ENCODE measurements around the gene NPR1.
"Not testable (repeated sequence)": the region's sequence is repeated elsewhere in the genome, so short reads cannot be mapped to it uniquely, and the experiment has no call there.

The NPR1 gene

DNA sequence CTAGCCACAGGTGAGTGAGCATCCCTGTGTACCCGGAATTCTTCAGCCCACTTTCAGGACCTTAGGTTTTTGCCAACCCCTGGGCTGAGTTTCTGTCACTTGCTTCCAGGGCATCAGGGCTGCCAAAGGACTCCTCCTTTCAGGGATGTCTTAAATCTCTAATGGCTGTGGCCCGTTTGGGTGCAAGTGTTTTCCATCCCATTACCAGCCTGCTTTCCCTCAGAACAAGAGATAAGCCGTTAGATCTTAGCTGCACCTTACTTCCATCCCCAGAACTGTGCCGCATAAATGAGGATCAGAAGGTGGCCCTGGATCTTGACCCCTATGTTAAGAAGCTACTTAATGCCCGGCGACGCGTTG lies 19.3 kb upstream of the NPR1 start:
- TF ChIP-seq, protein P1, sequence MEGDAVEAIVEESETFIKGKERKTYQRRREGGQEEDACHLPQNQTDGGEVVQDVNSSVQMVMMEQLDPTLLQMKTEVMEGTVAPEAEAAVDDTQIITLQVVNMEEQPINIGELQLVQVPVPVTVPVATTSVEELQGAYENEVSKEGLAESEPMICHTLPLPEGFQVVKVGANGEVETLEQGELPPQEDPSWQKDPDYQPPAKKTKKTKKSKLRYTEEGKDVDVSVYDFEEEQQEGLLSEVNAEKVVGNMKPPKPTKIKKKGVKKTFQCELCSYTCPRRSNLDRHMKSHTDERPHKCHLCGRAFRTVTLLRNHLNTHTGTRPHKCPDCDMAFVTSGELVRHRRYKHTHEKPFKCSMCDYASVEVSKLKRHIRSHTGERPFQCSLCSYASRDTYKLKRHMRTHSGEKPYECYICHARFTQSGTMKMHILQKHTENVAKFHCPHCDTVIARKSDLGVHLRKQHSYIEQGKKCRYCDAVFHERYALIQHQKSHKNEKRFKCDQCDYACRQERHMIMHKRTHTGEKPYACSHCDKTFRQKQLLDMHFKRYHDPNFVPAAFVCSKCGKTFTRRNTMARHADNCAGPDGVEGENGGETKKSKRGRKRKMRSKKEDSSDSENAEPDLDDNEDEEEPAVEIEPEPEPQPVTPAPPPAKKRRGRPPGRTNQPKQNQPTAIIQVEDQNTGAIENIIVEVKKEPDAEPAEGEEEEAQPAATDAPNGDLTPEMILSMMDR (IDR thresholded peaks at IDR 0.05; ENCODE audit: low read depth, low read length, missing control alignments): no peak
- DNase-seq (ENCODE audit: low read depth): no peak
- in situ Hi-C loops (cut with HindIII; ENCODE audit: low sequenced_read_pairs): no loop called here
- H3K4me3 ChIP-seq (ENCODE audit: low read depth, low read length): peak overlapping the region; percentile 60

DNA sequence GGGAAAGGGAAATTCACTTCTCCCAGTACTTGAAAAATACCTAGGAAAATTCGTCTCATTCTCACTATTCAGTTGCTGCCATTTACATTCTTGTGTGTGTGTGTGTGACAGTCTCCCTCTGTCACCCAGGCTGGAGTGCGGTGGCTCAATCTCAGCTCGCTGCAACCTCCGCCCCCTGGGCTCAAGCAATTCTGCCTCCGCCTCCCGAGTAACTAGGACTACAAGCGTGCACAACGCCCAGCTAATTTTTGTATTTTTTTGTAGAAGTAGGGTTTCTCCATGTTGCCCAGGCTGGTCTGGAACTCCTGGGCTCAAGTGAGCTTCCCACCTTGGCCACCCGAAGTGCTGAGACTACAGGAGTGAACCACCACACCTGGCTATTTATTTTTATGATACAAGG lies 18.8 kb upstream of the NPR1 start:
- H3K4me3 ChIP-seq (ENCODE audit: low read depth, low read length): peak overlapping the region; percentile 60
- DNase-seq (ENCODE audit: low read depth): no peak
- in situ Hi-C loops (cut with HindIII; ENCODE audit: low sequenced_read_pairs): no loop called here
- TF ChIP-seq, protein P1 (IDR thresholded peaks at IDR 0.05; ENCODE audit: low read depth, low read length, missing control alignments): no peak

DNA sequence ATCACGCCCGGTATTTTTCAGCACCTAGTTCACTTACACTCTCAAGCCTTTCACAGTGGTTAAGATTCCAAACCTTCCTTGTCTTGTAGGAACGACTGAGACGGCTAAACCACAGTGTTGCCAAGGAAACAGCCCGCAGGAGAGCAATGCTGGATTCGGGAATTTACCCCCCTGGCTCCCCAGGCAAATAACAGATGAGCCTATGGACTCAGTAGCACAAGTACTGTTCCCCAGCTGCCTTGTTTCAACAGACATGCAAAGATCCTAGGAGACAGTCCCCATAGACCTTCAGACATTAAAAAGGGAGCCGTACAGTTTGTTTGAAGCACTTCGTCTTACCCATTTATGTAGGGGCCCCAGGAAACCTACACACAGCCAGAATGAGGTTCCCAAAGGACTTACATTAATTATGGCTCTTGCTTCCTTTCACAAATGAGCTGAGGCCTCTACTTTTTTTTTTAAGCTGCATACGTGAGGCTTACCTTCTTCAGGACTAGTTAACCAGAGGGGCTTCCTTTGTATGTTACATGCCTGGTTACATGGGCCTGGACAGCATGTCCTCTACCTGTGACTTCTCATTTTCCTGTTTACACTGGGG lies 17.3 kb upstream of the NPR1 start:
- peak; percentile 37 for DNase-seq (ENCODE audit: low read depth)
- no peak overlapping the region for H3K4me3 ChIP-seq (ENCODE audit: low read depth, low read length)
- TF ChIP-seq, protein P1 (IDR thresholded peaks at IDR 0.05; ENCODE audit: low read depth, low read length, missing control alignments): no peak
- in situ Hi-C loops (cut with HindIII; ENCODE audit: low sequenced_read_pairs): no loop called here

DNA sequence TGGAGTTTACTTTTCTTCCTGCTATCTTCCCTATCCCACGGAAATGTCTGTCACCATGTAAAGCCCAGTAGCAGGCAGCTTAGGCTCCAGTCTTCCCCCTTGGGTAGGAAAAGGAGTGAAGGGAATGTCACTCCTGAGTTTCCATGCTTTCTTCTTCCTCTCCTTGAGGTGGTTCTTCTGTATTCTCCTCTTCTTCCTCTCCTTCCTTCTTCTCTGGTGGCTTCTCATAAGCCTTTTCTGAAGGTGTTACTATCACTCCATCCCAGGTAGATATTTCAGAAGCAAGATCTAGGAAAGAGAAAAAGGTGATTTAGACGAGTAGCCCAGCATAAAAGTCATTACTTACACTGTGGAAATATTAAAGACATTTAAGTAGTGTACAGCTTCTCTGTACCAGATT lies 16.2 kb upstream of the NPR1 start:
- TF ChIP-seq, protein P1 (IDR thresholded peaks at IDR 0.05; ENCODE audit: low read depth, low read length, missing control alignments): no peak
- in situ Hi-C loops (cut with HindIII; ENCODE audit: low sequenced_read_pairs): no loop called here
- DNase-seq (ENCODE audit: low read depth): no peak
- no peak overlapping the region for H3K4me3 ChIP-seq (ENCODE audit: low read depth, low read length)

DNA sequence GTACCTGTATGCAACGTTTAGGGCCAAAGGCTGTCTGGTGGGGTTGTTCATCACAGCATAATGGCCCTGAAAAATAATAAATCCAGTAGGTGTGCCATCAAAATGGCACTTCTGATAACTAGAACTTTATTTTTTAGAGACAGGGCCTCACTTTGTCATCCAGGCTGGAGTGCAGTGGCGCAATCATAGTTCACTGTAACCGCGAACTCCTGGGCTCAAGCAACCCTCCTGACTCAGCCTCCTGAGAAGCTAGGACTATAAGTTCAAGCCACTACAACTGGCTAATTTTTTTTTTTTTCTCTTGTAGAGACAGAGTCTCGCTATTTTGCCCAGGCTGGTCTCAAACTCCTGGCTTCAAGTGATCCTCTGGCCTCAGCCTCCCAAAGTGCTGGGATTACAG lies 15.3 kb upstream of the NPR1 start:
- H3K4me3 ChIP-seq (ENCODE audit: low read depth, low read length): no peak overlapping the region

DNA sequence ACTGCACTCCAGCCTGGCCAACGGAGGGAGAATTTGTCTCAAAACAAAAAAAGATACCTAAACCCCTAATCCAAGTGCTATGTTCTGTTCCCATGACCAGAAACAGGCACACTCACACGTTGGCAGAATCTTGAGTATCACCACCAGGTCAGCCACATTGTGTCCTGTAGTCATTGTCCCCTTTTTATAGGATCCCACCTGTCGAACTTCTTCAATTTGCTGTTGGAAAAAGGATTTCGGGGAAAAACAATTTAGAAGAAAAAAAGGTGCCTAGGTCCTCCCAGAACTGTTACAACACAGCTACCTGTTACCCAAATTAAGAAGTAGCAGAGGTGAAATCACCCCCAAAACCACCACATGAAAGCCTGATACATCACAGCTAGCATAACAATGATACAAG lies 11.0 kb upstream of the NPR1 start:
- TF ChIP-seq, protein P1 (IDR thresholded peaks at IDR 0.05; ENCODE audit: low read depth, low read length, missing control alignments): no peak
- in situ Hi-C loops (cut with HindIII; ENCODE audit: low sequenced_read_pairs): no loop called here
- no peak for DNase-seq (ENCODE audit: low read depth)
- H3K4me3 ChIP-seq (ENCODE audit: low read depth, low read length): no peak overlapping the region

More for the DNA sequence above, 15.3 kb upstream of the NPR1 start:
- DNase-seq (ENCODE audit: low read depth): no peak
- TF ChIP-seq, protein P1 (IDR thresholded peaks at IDR 0.05; ENCODE audit: low read depth, low read length, missing control alignments): no peak
- in situ Hi-C loops (cut with HindIII; ENCODE audit: low sequenced_read_pairs): no loop called here

DNA sequence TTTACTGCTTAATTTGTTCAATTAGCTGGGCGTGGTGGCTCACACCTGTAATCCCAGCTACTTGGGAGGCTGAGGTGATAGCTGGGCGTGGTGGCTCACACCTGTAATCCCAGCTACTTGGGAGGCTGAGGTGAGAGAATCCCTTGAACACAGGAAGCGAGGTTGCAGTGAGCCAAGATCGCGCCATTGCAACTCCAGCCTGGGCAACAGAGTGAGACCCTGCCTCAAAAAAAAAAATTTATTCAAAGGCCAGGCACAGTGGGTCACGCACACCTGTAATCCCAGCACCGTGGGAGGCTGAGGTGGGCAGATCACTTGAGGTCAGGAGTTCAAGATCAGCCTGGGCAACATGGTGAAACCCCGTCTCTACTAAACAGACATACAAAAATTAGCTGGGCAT lies 9.8 kb upstream of the NPR1 start:
- in situ Hi-C loops (cut with HindIII; ENCODE audit: low sequenced_read_pairs); H3K4me3 ChIP-seq (ENCODE audit: low read depth, low read length); DNase-seq (ENCODE audit: low read depth): not testable (repeated sequence)

Data from astrocyte of the cerebellum (primary cell).